ENCODE data around the gene CREB3L2. TPM values are rescaled to one million over a fixed set of nuclear protein-coding genes. Genes with fewer than 3 reads are reported as not detected.

CREB3L2 gene
- polyA plus RNA-seq, 2 of the 4 experiments (the other 2 are of a cell fraction): 16.3 to 32.2 TPM

DNA sequence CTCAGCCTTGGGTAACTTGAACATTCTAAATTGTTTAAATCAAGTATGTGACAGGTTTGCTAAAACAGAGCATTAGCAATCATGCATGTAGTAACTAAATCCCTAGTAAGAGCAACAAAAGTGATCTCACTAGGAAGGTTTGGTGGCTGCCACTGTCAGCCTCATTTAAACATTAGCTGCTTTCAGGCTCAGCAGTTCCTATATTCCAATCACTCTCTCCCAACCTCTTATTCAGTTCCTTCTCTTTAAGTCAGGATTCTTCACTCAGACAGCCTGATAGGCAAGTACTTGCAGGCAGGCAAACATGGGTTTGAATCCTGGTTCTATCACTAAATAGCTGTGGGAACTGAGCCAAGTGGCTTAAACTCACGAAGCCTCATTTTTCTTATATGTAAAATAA is 3.6 kb downstream of the CREB3L2 start:
- ChIA-PET CTCF (interaction anchor here (0.9 to 17.5 kb wide), 3 partner anchors 11 to 90 kb away, joined by 3 to 461 read pairs (median 7); no protein-coding TSS in a partner anchor), POLR2A (no interaction called here)
- TF ChIP-seq RAD21 (conservative IDR thresholded peaks at IDR 0.05 in 1 of 2, IDR thresholded peaks at IDR 0.05 in 1 of 2) (no peak), HEYL (CRISPR knock-in tag; IDR thresholded peaks at IDR 0.05) (no peak), EHF (CRISPR knock-in tag; IDR thresholded peaks at IDR 0.05) (no peak), MAFK (IDR thresholded peaks at IDR 0.05; ENCODE audit: partially characterized antibody) (no peak), RNF2 (IDR thresholded peaks at IDR 0.05; ENCODE audit: borderline replicate concordance, low read depth) (no peak), RARB (CRISPR knock-in tag; IDR thresholded peaks at IDR 0.05) (no peak), POLR2A (IDR thresholded peaks at IDR 0.05; ENCODE audit: low read length) (no peak)
- DNase-seq (ENCODE audit: low read depth in 1 of 2, low spot score in 1 of 2) (no peak), ATAC-seq (no peak), FAIRE-seq (no peak)
- peaks cover 30% of the 10 kb centered on the region for H3K4me1 ChIP-seq
- H3K9me3 ChIP-seq: no peaks in the 10 kb centered on the region
- no peak overlapping the region for H3K4me3 ChIP-seq
- WGBS (ENCODE audit: missing lambda C conversion rate): 0% methylated on average over 1 of the region's 1 CpG
- peak overlapping the region; percentile 85 for H3K4me2 ChIP-seq
- no peak overlapping the region for H3K27ac ChIP-seq

DNA sequence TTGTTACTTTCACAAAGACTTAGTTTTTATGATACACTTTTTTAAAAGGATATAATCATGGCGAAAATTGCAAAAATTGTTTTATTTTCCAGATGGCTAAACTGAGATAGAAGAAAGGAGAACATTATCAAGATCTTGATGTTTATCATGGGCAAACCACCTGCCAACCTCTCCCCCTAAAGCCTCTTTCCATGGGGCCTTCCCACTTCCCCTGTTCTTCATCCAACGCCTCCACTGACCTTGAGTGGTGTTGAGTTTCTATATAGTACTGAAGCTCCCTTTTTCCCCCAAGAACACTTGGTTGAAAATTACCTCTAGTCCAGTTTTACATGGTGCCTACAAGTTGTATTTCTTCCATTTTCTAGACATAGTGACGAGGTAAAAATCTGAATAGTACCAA is 5.0 kb downstream of the CREB3L2 start:
- Histone ChIP-seq H3K4me1 (peaks cover 37% of the 10 kb centered on the region), H3K27ac (no peak overlapping the region), H3K4me3 (no peak overlapping the region), H3K4me2 (no peak overlapping the region), H3K9me3 (no peaks in the 10 kb centered on the region)
- 59% methylated on average over 3 of the region's 3 CpGs for WGBS (ENCODE audit: missing lambda C conversion rate)
- POLR2A ChIA-PET: no interaction called here
- DNase-seq (ENCODE audit: low read depth in 1 of 2, low spot score in 1 of 2): no peak
- ATAC-seq: no peak
- CTCF ChIA-PET: interaction anchor here (0.8 to 17.5 kb wide), 3 partner anchors 10 to 88 kb away, joined by 4 to 461 read pairs (median 7); no protein-coding TSS in a partner anchor
- FAIRE-seq: no peak
- TF ChIP-seq ESRRA (IDR thresholded peaks at IDR 0.05; ENCODE audit: borderline replicate concordance, low read length): no peak
- TF ChIP-seq FOXS1 (CRISPR knock-in tag; IDR thresholded peaks at IDR 0.05): no peak
- no peak for TF ChIP-seq CHD4 (IDR thresholded peaks at IDR 0.05; ENCODE audit: borderline replicate concordance)
- TF ChIP-seq PHF8 (IDR thresholded peaks at IDR 0.05; ENCODE audit: borderline replicate concordance, low read depth): no peak
- TF ChIP-seq, protein P1, sequence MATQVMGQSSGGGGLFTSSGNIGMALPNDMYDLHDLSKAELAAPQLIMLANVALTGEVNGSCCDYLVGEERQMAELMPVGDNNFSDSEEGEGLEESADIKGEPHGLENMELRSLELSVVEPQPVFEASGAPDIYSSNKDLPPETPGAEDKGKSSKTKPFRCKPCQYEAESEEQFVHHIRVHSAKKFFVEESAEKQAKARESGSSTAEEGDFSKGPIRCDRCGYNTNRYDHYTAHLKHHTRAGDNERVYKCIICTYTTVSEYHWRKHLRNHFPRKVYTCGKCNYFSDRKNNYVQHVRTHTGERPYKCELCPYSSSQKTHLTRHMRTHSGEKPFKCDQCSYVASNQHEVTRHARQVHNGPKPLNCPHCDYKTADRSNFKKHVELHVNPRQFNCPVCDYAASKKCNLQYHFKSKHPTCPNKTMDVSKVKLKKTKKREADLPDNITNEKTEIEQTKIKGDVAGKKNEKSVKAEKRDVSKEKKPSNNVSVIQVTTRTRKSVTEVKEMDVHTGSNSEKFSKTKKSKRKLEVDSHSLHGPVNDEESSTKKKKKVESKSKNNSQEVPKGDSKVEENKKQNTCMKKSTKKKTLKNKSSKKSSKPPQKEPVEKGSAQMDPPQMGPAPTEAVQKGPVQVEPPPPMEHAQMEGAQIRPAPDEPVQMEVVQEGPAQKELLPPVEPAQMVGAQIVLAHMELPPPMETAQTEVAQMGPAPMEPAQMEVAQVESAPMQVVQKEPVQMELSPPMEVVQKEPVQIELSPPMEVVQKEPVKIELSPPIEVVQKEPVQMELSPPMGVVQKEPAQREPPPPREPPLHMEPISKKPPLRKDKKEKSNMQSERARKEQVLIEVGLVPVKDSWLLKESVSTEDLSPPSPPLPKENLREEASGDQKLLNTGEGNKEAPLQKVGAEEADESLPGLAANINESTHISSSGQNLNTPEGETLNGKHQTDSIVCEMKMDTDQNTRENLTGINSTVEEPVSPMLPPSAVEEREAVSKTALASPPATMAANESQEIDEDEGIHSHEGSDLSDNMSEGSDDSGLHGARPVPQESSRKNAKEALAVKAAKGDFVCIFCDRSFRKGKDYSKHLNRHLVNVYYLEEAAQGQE (IDR thresholded peaks at IDR 0.05): no peak
- TF ChIP-seq NPAS2 (CRISPR knock-in tag; IDR thresholded peaks at IDR 0.05; ENCODE audit: borderline replicate concordance): no peak
- TF ChIP-seq, protein P2, sequence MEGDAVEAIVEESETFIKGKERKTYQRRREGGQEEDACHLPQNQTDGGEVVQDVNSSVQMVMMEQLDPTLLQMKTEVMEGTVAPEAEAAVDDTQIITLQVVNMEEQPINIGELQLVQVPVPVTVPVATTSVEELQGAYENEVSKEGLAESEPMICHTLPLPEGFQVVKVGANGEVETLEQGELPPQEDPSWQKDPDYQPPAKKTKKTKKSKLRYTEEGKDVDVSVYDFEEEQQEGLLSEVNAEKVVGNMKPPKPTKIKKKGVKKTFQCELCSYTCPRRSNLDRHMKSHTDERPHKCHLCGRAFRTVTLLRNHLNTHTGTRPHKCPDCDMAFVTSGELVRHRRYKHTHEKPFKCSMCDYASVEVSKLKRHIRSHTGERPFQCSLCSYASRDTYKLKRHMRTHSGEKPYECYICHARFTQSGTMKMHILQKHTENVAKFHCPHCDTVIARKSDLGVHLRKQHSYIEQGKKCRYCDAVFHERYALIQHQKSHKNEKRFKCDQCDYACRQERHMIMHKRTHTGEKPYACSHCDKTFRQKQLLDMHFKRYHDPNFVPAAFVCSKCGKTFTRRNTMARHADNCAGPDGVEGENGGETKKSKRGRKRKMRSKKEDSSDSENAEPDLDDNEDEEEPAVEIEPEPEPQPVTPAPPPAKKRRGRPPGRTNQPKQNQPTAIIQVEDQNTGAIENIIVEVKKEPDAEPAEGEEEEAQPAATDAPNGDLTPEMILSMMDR (IDR thresholded peaks at IDR 0.05): no peak
- TF ChIP-seq RAD21 (conservative IDR thresholded peaks at IDR 0.05 in 1 of 2, IDR thresholded peaks at IDR 0.05 in 1 of 2): no peak
- no peak for TF ChIP-seq BHLHE40 (IDR thresholded peaks at IDR 0.05; ENCODE audit: low read depth, low read length)
- TF ChIP-seq, protein P3, sequence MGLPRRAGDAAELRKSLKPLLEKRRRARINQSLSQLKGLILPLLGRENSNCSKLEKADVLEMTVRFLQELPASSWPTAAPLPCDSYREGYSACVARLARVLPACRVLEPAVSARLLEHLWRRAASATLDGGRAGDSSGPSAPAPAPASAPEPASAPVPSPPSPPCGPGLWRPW (IDR thresholded peaks at IDR 0.05): no peak
- no peak for TF ChIP-seq FOSB (CRISPR knock-in tag; IDR thresholded peaks at IDR 0.05)

DNA sequence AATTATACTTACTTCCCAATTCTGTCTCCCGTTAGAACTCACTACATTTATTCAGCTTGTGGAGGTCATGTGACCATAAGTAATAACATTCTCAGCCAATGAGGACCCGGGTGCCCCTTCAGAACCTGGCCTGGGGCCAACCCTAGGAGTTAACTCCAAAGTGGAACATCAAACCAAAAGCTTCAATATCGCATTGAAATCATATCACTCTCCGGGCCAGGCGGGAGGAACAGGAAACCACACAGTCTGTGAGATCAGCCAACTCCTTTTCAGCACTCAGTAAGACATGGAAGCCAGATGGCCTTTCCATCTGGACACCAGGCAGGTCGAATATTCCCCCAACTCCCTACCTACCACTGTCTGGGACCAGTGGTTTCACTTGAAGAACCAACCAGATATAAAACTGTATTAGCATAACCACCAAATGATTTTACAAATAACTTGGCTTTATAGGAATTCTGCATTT is 5.5 kb downstream of the CREB3L2 start:
- Histone ChIP-seq H3K4me3 (no peak overlapping the region), H3K27ac (no peak overlapping the region), H3K4me1 (peaks cover 37% of the 10 kb centered on the region), H3K4me2 (no peak overlapping the region), H3K9me3 (no peaks in the 10 kb centered on the region)
- DNase-seq (ENCODE audit: low read depth in 1 of 2, low spot score in 1 of 2): no peak
- TF ChIP-seq, protein P4, sequence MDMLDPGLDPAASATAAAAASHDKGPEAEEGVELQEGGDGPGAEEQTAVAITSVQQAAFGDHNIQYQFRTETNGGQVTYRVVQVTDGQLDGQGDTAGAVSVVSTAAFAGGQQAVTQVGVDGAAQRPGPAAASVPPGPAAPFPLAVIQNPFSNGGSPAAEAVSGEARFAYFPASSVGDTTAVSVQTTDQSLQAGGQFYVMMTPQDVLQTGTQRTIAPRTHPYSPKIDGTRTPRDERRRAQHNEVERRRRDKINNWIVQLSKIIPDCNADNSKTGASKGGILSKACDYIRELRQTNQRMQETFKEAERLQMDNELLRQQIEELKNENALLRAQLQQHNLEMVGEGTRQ (IDR thresholded peaks at IDR 0.05): 0 out of 2 replicates have a peak, but pooled peaks have one; percentile 8
- TF ChIP-seq EP300 (IDR thresholded peaks at IDR 0.05) (no peak), CHD4 (IDR thresholded peaks at IDR 0.05; ENCODE audit: borderline replicate concordance) (no peak), ZNF302 (CRISPR knock-in tag; IDR thresholded peaks at IDR 0.05) (no peak), KDM5A (IDR thresholded peaks at IDR 0.05) (no peak), JUN (IDR thresholded peaks at IDR 0.05) (no peak)
- POLR2A ChIA-PET: no interaction called here
- CTCF ChIA-PET: interaction anchor here (2.4 to 17.5 kb wide), 2 partner anchors 9 to 88 kb away, joined by 7 to 461 read pairs; no protein-coding TSS in a partner anchor
- WGBS (ENCODE audit: missing lambda C conversion rate): 92% methylated on average over 6 of the region's 6 CpGs
- ATAC-seq: no peak
- no peak for FAIRE-seq

Data from A549 (cell line).